ENCODE measurements around the gene MUC4.

MUC4 gene, protein sequence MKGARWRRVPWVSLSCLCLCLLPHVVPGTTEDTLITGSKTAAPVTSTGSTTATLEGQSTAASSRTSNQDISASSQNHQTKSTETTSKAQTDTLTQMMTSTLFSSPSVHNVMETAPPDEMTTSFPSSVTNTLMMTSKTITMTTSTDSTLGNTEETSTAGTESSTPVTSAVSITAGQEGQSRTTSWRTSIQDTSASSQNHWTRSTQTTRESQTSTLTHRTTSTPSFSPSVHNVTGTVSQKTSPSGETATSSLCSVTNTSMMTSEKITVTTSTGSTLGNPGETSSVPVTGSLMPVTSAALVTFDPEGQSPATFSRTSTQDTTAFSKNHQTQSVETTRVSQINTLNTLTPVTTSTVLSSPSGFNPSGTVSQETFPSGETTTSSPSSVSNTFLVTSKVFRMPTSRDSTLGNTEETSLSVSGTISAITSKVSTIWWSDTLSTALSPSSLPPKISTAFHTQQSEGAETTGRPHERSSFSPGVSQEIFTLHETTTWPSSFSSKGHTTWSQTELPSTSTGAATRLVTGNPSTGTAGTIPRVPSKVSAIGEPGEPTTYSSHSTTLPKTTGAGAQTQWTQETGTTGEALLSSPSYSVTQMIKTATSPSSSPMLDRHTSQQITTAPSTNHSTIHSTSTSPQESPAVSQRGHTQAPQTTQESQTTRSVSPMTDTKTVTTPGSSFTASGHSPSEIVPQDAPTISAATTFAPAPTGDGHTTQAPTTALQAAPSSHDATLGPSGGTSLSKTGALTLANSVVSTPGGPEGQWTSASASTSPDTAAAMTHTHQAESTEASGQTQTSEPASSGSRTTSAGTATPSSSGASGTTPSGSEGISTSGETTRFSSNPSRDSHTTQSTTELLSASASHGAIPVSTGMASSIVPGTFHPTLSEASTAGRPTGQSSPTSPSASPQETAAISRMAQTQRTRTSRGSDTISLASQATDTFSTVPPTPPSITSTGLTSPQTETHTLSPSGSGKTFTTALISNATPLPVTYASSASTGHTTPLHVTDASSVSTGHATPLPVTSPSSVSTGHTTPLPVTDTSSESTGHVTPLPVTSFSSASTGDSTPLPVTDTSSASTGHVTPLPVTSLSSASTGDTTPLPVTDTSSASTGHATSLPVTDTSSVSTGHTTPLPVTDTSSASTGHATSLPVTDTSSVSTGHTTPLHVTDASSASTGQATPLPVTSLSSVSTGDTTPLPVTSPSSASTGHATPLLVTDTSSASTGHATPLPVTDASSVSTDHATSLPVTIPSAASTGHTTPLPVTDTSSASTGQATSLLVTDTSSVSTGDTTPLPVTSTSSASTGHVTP (N-terminal part only)

DNA sequence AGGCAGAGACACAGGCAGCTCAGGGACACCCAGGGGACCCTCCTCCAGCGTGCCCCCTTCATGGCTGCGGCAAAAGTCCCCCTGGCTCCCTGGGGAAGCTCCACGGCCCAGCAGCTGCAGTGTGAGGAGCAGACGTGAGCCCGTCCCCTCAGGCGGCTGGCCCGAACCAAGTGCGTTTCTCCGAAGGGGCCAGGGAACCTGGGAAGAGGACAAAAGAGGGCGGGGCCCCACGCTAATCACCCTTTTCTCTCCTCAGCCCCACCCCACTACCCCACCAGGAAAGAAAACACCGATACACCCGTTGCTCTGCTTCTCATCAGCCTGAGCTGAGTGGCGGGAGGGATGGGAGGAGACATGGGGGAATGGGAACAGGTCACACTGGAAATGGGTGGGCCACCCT is at the start of gene MUC4:
Gene MUC4, minus strand, starts transcription at position 174 of the 400 bp plus-strand sequence. Its CDS starts 112 bp downstream, at position 62.
- DNase-seq (ENCODE audit: insufficient read length, low spot score) (no peak), FAIRE-seq (no peak)

DNA sequence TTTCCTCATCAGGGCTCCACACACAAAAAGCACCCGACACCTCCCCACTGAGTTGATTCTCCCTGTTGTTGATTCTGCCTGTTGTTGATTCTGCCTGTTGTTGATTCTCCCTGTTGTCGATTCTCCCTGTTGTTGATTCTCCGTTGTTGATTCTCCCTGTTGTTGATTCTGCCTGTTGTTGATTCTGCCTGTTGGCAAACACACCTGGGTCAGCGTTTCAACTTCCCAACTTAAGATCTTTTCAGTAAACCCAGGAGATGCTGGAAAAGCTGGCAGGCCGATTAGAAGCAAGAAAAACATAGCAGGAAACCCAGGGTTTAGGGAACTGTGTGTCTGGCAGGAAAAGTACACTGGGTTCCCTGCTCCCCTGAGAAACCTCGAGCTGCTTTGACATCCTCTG is 48.7 kb upstream of the MUC4 start:
- FAIRE-seq, result no peak
- DNase-seq (ENCODE audit: insufficient read length, low spot score), result no peak

DNA sequence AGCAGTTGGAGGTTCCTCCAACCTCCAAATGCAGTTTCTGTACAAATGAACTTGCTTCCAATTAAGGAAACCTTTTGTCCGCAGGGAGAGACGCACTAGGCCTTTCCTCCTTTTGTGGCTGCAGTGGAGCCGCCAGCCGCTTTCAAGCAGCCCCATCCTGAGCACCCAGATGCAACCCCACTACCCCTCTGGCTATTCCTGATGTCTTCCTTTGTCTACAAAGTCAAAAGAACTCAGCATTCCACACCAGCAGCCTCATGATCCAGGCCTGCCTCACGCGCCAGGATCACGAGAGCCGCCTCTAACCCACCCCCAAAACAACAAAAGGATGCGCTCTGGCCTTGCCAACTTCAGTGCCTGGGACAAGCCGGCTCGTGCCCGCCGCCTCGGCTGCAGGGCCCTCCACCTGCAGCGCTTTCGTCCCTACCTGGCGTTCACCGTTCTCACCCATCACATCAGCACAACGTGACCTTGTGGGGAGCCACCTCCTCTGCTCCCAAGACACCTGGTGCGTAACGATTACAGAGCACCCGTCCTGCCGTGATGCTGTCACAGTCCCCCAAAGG is 48.2 kb upstream of the MUC4 start:
- DNase-seq (ENCODE audit: insufficient read length, low spot score), result no peak
- no peak for FAIRE-seq

DNA sequence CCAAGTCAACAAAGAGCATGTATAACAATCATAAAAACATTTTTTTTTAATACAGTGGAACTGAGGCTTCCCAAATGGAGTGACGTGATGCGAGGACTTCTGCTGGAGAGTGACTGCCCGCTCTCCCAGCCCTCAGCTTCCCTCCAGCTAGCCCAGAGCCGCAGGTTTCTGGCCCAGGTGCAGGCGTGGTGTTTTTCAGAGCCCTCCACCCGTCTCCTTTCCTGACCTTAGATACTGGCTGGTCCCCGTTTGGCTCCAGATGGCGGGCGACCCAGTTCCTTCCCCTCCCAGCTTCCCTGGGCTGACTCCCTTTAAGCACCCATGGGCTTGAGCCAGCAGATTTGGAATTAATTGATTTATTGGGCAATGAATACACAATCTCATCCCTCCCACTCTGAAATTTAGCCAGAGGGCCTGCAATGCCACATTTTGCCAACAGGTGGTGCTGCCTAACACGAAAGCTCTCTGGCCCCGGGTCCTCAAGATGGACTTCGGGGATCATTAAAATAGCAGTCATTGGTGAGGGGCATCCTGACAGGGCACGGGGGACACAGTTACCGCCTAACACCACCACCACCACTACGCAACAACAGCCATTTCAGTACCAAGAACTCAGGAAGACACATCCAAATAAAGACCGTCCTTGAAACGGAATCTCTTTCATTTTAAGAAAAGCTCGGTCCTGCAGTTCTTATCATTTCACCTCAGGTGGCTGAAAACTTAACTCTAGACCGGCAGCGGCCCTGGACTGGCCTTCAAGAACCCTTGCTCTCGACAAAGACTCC is 47.5 kb upstream of the MUC4 start:
- DNase-seq (ENCODE audit: insufficient read length, low spot score), result peak; percentile 83
- FAIRE-seq, result no peak

DNA sequence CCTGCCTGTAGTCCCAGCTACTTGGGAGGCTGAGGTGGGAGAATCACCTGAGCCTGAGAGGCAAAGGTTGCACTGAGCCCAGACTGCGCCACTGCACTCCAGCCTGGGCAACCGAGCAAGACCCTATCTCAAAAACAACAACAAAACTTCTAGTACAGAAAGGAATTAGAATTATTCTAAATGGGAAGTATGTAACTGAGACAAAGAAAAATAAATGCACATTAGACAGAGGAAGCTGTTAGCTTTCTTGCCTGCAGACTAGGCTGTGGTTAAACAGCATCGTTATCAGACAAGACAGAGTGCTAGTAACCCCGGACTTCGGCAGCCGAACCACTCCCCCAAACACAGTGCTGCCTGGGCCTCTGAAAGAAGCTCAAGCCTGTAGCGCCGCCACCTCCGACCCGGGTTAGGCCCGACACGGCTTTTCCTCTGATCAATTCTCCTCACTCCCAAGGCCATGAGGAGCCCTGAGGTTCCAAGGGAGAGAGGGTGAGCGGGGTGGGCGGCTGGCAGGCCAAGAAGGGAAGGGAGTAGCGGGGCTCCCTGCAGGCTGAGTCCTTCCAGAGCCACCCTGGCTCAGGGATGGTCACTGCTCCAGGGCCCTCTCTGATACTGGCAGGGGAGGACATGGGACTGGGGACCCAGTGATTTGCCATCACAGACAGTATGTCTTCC is 44.8 kb upstream of the MUC4 start:
- no peak for DNase-seq (ENCODE audit: insufficient read length, low spot score)
- FAIRE-seq, result no peak

DNA sequence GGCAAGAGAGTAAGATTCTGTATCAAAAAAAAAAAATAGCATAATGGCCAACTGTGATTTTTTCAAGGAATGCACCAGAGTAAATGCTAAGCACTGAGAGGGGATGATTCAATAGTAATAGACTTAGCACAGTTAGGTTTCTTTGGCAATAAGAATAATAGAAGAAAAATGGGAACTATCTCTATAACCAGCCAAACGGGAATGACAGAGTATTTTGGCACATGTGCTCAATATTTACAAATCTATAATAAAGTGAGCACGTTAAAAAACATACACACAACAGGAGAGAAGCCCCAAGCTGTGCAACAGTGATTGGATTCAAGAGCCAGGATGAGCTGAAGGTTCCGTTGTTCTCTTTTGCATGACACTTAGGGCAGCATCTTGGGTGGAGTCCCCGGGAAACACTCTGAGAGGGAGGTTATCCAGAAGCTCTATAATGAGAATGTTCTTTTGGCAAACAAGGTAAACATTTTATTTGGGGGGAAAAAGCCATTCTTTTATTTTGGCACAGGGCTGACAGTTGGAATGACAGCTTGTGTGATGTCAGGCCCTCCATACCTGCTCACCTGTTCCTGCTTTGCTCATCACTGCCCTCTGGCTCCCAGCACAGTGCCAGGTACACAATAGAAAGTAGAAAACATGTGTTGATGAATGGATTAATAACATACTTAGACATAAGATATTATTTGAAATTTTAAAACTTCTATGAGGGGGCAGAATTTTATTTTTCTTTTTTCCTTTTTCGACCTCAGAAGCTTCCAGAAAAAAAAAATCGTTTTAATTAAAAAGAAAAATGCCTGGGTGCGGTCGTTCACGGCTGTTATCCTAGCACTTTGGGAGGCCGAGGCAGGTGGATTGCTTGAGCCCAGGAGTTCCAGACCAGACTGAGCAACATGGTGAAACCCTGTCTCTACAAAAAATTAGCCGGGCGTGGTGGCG is 44.0 kb upstream of the MUC4 start:
- DNase-seq (ENCODE audit: insufficient read length, low spot score) (no peak), FAIRE-seq (no peak)

DNA sequence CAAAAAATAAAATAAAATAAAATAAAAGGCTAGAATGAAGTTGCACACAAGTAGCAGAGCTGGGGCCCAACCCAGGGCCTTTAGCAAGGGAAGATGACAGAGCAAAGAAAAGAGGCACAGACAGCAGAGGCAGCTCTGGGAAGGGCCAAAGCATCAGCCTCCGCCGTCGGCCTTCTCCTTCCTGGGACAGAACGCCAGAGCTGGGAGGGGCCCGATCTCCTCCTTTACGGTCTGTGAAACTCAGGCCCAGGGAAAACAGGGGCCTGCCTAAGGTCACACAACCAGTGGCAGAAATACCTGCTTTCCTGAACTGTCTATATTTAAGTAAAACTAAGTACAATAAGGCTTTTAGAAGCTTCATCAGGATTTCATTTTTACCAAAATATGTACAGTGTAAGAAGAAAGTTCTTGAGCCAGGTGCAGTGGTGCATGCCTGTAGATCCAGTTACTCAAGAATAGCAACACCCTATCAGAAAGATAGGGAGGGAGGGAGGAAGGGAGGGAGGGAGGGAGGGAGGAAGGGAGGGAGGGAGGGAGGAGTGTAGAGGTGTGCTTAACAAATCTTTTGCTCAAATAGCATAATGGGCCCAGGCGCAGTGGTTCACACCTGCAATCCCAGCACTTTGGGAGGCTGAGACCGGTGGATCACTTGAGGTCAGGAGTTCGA is 43.0 kb upstream of the MUC4 start:
- DNase-seq (ENCODE audit: insufficient read length, low spot score), result no peak

DNA sequence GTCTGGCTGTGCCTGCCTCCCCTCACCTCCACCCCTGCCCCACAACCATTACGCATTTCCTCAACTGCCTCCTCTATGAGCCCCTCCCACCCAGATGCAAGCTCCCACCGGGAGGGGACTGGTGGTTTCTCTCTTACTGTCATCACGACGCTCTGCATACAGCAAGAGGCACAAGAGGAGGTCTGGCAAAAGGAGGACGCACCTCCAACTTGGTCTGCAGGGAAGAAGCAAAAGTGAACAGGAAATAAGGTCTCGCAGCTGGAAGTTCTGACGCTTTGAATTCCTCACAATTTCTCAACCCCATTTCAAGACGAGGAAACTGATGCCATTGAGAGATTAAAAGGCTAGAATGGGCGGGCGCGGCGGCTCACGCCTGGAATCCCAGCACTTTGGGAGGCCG is 42.3 kb upstream of the MUC4 start:
- FAIRE-seq (no peak), DNase-seq (ENCODE audit: insufficient read length, low spot score) (no peak)

More for the DNA sequence above, 43.0 kb upstream of the MUC4 start:
- FAIRE-seq, result no peak

DNA sequence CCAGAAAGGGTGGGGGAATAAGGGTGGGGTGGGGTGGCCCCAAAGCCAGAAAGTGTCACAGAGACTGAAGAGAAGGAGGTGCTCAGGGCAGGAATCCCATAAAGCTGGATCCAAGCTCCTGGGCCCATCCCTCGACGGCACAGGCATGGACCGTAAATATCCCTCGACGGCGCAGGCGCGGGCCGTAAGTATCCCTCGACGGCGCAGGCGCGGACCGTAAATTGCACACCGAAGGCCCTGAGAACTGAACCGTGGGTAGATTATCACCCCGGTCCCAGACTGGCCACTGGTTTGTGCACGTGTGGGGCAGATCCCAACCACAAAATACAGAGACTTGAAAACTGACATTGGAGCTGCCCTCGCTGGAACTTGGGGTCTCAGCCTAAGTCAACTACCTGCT is 41.3 kb upstream of the MUC4 start:
- no peak for DNase-seq (ENCODE audit: insufficient read length, low spot score)
- no peak for FAIRE-seq

DNA sequence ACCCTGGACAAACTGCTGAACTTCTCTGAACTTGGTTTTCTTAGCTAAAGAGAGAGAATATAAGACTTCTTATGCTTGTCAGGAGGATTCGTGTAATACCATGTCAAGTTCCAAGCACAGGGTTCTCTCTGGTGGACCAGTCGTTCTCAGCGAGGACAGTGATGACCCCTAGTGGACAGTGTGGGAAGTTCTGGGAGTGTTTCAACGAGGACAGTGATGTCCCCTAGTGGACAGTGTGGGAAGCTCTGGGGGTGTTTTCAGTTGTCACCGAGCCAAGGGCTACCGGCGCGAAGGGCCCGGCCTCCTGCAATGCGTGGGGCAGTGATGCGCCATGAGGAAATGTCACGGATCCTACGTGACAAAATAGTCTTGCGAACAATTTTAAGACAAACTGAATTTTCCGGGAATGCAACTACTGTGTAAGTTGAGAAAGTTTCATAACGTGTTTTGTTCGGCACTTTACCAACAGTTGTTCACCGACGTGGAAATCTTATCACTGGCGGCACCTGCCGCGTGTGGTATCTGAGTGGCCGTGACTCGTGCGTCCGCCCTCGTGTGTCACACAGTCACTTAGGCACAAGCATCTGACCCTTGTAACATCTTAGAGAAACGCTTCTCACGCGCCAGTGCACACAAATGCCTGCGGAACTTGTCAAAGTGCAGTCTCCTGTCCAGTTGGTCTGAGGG is 39.3 kb upstream of the MUC4 start:
- FAIRE-seq, result peak; percentile 95
- DNase-seq (ENCODE audit: insufficient read length, low spot score), result peak; percentile 93

DNA sequence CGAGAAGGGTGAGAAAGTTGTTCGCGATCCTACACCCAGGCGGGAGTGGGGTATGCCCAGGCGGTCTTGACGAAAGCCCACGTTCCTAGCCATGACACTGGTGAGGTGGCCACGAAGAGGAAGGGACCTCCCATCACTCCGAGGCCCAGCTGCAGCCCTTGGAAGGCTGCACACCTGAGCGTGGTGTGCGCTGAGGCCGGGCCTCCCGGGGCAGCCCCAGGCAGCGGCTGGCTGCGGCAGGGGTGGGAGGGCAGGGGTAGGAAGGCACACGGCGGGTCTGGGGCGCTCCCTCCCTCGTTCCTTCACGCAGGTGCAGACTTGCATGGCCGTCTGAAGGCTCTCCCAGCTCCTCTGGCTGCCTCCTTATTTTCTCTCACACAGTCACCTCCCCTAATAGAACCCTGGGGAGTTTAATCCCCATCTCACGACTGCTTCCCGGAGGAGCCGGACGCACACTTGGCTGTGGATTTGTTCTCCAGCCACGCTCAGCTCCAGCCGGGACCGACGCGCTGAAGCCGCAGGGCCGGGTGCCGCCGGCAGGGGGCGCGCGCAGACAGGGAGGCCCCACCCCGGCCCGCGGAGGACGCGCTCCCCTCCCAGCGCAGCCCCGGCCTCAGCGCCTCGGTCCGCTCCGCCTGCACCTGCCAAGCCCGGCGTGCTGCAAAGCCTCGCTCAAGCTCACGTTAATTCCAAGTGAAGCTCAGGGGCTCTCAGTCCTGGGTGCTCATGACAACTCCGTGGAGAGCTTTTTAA is 37.8 kb upstream of the MUC4 start:
- no peak for DNase-seq (ENCODE audit: insufficient read length, low spot score)
- no peak for FAIRE-seq

DNA sequence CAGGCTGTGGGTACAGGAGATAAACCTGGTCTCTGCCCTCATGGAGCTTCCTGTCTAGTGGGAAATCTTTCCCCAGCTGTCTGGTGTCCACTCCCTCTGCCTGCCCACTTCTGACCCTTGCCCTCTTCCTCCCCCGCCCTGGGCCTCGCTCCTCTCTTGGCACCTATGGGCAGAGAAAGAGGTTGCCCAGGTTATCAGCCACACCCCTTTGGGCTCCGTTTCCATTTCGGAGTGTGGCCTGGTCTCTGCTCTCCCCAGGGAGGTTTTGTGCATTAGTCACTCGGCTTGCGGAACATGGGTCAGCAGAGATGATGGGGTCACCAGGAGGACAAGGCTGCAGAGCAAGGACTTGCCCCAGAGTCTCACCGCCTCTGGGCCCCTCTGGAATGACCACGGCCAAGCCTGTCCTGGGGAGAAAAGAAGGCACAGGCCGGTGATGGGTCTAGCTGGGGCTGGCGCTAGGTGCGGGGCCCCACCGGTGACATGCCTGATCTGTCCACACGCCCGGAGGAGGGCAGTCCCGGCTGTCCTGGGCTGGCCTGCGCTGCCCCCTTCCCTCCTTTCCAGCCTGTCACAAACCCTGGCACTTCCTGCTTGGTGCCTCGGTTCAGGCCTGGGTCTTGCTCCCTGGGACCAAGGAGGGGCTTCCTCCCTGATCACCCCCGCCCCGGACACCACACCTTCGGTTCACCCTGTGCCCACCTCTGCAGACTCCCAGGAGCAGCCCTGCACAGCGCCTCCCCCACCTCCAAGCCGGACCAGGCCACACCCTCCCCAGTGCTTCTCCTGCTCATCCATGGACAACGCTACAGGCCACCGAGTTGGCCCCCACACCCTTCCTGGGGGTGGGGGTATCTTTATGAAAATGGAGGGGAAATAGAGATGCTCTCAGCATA is 35.6 kb upstream of the MUC4 start:
- no peak for FAIRE-seq
- no peak for DNase-seq (ENCODE audit: insufficient read length, low spot score)

DNA sequence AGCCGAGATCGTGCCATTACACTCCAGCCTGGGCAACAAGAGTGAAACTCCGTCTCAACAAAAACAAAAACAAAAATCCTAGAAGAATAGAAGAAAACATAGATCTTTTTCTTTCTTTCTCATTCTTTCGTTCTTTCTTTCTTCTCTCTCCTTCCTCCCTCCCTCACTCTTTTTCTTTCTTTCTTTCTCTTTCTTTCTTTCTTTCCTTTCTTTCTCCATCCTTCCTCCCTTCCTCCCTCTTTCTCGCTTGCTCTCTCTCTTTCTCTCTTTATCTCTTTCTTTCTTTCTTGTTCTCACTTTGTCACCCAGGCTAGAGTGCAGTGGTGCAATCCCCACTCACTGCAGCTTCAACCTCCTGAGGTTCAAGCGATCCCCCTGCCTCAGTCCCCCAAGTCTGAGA is 33.8 kb upstream of the MUC4 start:
- no peak for FAIRE-seq
- DNase-seq (ENCODE audit: insufficient read length, low spot score), result no peak

DNA sequence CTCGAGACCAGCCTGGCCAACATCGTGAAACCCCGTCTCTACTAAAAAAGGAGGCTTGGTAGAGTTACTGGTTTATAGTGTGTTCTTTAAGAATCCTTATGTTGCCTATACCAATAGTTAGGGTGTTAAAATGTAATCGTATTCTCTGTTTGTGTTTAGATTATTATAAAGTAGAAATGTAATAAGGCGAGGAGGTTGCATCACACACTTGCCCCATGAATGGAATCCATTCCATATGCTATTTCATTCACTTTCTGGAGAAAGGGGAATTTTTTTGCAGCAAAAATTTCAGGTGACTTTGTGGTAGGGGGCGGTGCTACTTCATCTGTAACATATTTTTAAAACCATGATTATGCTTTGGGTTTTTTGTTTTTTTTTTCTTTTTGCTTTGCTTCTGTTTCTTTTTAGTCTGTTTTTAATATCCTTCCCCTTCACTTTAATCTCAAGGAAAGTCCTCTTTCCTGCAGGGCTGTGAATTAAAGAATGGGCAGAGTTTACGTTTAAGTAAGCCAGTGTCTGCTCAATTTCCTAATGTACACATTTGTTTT is 33.0 kb upstream of the MUC4 start:
- FAIRE-seq (no peak), DNase-seq (ENCODE audit: insufficient read length, low spot score) (no peak)
